ENCODE data around the gene SCAF11.

The SCAF11 gene

GRCh38 chr12:45981075-45981837 is 9.1 kb downstream of the SCAF11 start:
- no peak for DNase-seq (ENCODE audit: low read depth in 3 of 3)

DNA sequence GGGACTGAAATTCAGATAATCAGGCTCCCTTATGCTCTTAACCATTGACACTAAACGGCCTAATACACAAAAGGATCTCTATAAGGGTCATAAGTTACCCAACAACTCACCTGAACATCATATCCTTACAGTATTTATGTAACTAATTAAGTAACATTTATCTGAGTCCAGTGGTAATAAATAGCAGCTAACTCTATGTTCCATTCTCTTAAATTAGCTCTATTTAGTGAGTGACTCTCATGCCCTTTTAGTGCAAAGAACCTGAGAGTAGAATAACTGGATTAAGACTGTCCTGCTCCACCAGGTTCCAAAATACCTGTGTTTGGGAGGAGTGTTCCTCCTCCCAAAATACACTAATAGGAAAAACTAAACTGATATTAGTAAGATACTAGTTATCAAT is 9.8 kb downstream of the SCAF11 start:
- no peak for DNase-seq (ENCODE audit: low read depth in 3 of 3)

DNA sequence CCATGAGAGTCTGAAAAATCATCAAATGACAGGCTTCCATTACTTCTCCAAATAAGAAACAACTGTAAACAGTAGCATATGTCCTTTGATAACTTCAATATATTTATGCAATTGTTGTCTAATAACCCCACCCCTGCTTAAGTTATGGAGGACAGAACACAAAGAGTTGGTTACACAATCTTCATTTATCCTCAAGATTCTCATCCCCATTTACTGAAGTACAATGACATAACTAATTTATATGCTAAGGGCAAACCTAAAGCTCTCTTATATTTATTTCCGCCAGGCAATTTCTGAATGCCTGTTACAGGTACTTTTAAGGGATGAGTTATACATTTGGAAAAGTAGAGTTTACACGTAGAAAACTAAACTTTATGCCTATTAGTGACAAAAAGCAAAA is 12.3 kb downstream of the SCAF11 start:
- DNase-seq (ENCODE audit: low read depth in 3 of 3) = no peak

GRCh38 chr12:45977620-45978019 is 12.8 kb downstream of the SCAF11 start:
- no peak for DNase-seq (ENCODE audit: low read depth in 3 of 3)

DNA sequence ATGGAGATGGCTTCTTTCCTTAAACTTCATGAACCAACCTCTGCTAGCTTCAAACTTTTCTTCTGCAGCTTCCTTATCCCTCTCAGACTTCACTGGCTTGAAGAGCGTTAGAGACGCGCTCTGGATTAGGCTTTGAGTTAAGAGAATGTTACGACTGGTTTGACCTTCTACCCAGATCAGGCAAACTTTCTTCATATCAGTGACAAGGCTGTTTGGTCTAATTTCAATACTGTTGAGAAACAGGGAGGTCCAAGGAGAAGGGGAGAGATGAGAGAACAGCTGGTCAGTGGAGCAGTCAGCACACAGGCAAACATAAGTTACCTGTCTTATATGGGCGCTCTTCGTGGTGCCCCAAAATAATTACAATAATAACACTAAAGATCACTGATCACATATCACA is 14.9 kb downstream of the SCAF11 start:
- DNase-seq (ENCODE audit: low read depth in 3 of 3) = no peak

DNA sequence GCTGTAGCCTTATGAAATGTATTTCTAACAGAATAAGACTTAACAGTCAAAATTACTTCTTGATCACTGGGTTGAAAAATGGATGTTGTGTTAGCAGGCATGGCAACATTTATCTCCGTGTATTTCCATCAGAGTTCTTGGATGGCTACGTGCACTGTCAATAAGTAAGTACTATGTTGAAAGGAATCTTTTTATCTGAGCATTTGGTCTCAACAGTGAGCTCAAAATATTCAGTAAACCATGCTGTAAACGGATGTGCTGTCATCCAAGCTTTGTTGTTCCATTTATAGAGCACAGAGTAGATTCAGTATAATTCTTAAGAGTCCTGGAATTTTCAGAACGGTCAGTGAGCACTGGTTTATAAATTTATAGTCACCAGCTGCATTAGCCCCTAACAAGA is 15.5 kb downstream of the SCAF11 start:
- no peak for DNase-seq (ENCODE audit: low read depth in 3 of 3)

DNA sequence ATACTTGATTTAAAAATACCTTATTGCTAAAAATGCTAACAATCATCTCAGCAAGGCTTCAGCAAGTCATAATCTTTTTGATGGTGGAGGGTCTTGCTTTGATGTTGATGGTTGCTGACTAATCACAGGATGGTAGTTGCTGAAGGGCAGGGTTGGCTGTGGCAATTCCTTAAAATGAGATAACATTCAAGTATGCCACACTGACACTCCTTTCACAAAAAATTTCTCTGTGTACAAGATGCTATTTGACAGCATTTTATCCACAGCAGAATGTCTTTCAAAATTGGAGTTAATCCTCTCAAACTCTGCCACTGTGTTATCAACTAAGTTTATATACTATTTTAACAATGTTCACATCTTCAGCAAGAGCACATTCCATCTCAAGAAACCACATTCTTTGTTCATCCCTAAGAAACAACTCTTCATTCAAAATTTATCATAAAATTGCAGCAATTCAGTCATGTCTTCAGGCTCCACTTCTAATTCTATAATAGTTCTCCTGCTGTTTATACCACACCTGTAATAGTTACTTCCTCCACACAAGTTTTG is 16.1 kb downstream of the SCAF11 start:
- no peak for DNase-seq (ENCODE audit: low read depth in 3 of 3)

DNA sequence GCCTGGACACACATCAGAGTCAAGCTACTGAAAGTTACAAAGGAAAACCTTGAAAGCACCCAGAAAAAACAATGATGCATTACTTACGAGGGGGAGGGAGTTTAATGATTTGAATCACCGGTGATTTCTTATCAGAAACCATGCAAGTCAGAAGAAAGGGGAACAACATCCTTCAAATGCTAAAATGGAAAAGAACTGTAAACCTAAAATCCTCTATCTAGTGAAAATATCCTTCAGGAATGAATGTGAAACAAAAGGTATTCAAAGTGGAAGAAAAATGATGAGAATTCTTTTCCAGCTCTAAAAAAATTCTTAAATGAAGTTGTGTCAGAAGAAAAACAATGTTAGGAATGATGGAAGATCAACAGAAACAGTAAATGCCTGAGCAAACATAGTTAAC is 16.8 kb downstream of the SCAF11 start:
- DNase-seq (ENCODE audit: low read depth in 3 of 3) = no peak

DNA sequence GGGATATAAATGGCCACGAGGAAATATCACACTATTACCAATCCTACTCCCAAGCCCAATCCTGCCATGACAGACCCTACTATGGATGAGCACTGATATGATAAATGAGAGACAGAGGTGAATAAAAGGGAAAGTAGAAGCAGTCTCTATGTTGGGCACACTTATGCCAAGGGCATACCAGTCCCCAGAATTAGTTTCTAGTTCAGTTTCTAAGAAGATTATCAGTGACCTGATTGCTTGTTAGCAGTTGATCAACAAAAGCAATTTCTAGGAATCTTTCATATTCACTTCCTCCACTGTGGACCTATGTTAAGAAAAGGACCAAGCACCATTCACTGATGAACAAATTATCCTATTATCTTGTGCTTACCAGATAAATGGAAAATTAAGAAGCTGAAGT is 20.0 kb downstream of the SCAF11 start:
- DNase-seq (ENCODE audit: low read depth in 3 of 3) = no peak

- DNase-seq (ENCODE audit: low read depth in 3 of 3) = no peak
Measured at GRCh38 chr12:45969084-45969483, 21.3 kb downstream of the SCAF11 start.

- DNase-seq (ENCODE audit: low read depth in 3 of 3) = no peak
Measured at GRCh38 chr12:45966486-45966885, 23.9 kb downstream of the SCAF11 start.

- DNase-seq (ENCODE audit: low read depth in 3 of 3) = no peak
Measured at GRCh38 chr12:45962553-45963325, 27.6 kb downstream of the SCAF11 start.

DNA sequence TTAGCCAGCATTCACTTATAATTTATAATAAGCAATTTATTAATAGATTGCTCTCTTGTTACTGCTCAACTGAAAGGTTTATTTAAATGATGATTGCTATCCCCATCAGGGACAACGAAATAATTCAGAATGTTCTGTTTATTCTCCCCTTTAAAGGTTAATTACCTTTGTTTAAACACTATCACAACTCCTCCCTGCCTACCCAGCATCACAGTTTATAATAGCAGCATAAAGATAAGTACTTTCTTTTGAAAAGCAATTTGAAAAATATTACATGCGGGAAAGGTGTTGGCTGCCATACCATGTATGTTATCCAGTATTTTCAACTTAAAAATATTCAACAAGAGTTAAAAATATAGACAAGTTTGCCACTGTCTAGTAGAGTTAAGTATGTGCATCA is 30.6 kb downstream of the SCAF11 start:
- DNase-seq (ENCODE audit: low read depth in 3 of 3) = no peak

GRCh38 chr12:45959025-45959424 is 31.3 kb downstream of the SCAF11 start:
- no peak for DNase-seq (ENCODE audit: low read depth in 3 of 3)

GRCh38 chr12:45948546-45948945 is 41.8 kb downstream of the SCAF11 start:
- no peak for DNase-seq (ENCODE audit: low read depth in 3 of 3)

DNA sequence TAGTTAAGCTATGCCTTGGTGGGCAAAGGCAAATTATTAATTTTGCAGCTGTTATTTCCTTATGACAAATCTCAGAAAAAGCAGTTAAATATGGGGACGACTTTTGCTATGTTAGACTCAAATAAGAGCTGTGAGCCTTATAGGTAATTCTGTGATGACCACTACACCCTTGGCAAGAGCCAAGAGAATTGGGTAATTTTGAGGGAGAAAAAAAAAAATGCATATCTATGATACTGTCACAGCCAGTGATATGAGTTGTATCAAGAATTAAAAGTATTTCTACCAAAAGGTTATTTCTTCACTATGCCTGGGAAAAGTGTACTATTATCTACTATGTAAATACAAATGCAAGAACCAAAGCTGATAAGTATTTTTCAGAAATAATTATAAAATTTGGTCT is 43.9 kb downstream of the SCAF11 start:
- no peak for DNase-seq (ENCODE audit: low read depth in 3 of 3)

DNA sequence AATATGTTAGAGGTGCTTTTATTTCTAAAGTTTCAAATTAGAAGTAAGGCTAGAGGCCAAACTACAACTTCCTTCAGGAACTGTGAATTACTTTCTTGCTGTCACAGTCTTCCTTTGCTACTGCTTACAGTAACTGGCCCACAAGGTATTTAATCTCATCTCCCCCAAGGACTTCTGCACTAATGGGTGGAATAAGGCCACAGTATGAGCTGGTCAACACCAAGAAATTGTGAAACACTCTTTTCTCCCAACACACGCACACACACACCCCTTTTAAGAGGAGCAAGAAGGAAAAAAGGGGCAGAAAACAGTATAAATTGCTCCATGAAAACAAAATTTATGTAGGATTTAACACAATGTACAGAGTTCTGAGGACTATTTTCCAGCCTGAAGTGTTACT is 45.6 kb downstream of the SCAF11 start:
- no peak for DNase-seq (ENCODE audit: low read depth in 3 of 3)

- DNase-seq (ENCODE audit: low read depth in 3 of 3) = no peak
Measured at GRCh38 chr12:45939759-45940158, 50.6 kb downstream of the SCAF11 start.

GRCh38 chr12:45938566-45938965 is 51.8 kb downstream of the SCAF11 start:
- no peak for DNase-seq (ENCODE audit: low read depth in 3 of 3)

GRCh38 chr12:45934956-45935355 is 55.4 kb downstream of the SCAF11 start:
- DNase-seq (ENCODE audit: low read depth in 3 of 3) = no peak

GRCh38 chr12:45933504-45933903 is 56.9 kb downstream of the SCAF11 start:
- no peak for DNase-seq (ENCODE audit: low read depth in 3 of 3)

GRCh38 chr12:45930369-45930768 is 60.0 kb downstream of the SCAF11 start:
- no peak for DNase-seq (ENCODE audit: low read depth in 3 of 3)

DNA sequence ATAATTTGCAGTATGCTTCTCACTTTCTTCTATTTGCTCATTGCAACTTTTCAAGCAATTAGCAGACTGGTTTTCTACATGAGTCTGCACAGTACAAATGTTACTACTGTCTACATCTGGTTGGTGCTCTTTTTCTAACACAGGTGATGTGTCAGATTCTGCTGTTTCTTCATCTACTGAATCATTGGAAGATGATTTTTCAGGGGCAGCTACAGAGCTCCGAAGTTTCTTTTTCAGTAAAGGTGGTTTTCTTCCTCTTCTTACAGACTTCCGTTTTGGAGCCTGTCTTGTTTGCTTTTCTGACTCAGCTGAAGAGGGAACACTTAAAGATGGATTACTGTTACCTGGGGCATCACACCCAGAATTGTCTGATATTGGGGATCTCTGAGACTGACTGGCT is 62.1 kb downstream of the SCAF11 start:
- DNase-seq (ENCODE audit: low read depth in 3 of 3) = no peak

All from stimulated activated CD4-positive, alpha-beta T cell treated with anti-CD3 and anti-CD28 coated beads, TNF-alpha, amount 100 ng/mL, for 24 hours (primary cell).